ENCODE measurements around the gene IRS1. TPM values are rescaled to one million over a fixed set of nuclear protein-coding genes. Genes with fewer than 3 reads are reported as not detected.

The IRS1 gene
- total RNA-seq, 1 experiment from 2014 or later, result 10.5 TPM

DNA sequence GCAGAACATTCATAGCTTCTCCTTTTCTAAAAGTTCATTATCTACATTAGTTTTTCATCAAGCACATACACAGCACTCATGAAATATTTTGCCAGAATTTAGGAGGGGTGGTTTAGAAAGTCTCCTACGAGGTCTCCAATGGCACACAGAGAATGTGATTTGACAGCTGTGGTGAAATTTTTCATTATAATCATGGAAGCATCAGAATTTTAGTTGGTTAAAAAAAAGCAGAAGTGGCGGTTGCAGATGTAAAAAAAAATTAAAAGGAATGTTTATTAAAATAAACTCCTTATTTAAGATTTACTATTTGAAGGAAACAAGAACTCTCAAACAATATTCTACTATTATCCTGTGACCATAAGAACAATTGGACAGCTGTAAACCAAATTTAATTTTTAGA lies 25.4 kb upstream of the IRS1 start:
- no peak overlapping the region for H3K27ac Mint-ChIP-seq (ENCODE audit: low read depth, unreplicated experiment)
- no peak overlapping the region for H3K4me3 Mint-ChIP-seq (ENCODE audit: unreplicated experiment)
- no peaks in the 10 kb centered on the region for H3K36me3 Mint-ChIP-seq (ENCODE audit: insufficient read depth, unreplicated experiment)
- no peaks in the 10 kb centered on the region for H3K4me1 Mint-ChIP-seq (ENCODE audit: insufficient read depth, unreplicated experiment)
- no TSS peak for BruUV-seq (replicated peaks)
- TF ChIP-seq, protein P1, sequence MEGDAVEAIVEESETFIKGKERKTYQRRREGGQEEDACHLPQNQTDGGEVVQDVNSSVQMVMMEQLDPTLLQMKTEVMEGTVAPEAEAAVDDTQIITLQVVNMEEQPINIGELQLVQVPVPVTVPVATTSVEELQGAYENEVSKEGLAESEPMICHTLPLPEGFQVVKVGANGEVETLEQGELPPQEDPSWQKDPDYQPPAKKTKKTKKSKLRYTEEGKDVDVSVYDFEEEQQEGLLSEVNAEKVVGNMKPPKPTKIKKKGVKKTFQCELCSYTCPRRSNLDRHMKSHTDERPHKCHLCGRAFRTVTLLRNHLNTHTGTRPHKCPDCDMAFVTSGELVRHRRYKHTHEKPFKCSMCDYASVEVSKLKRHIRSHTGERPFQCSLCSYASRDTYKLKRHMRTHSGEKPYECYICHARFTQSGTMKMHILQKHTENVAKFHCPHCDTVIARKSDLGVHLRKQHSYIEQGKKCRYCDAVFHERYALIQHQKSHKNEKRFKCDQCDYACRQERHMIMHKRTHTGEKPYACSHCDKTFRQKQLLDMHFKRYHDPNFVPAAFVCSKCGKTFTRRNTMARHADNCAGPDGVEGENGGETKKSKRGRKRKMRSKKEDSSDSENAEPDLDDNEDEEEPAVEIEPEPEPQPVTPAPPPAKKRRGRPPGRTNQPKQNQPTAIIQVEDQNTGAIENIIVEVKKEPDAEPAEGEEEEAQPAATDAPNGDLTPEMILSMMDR (IDR thresholded peaks at IDR 0.05; ENCODE audit: unreplicated experiment), result no peak
- DNase-seq (ENCODE audit: unreplicated experiment), result no peak
- POLR2A ChIA-PET, result interaction anchor here (1.3 to 2.1 kb wide), 3 partner anchors 11 to 158 kb away, joined by 3 to 15 read pairs (median 5); partner anchors contain the start of gene RHBDD1
- CTCF ChIA-PET, result interaction anchor here (1.5 kb wide), 1 partner anchor 160 kb away, joined by 7 read pairs; no protein-coding TSS in a partner anchor
- H3K9me3 Mint-ChIP-seq (ENCODE audit: unreplicated experiment), result no peaks in the 10 kb centered on the region
- no peaks in the 10 kb centered on the region for H3K27me3 Mint-ChIP-seq (ENCODE audit: insufficient read depth, unreplicated experiment)
- intact Hi-C loops (cut with micrococcal nuclease), result no loop called here

DNA sequence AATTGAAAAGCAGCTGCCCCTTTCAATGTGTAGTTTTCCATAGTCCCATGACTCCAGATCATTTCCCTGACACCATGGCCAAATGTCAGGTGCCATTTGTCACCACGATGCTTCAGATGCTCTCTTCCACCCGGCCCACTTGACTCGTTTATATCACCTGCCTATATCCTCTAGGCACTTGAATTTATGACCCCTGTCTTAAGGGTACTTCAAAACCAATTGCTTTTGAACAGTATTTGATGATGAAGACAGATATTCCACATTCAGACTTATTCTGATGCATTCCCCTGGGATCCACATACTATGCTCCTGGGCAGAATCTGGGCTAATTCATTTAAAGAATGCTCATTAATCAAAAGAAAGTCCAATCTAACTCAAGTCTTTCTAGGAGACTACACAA lies 19.3 kb upstream of the IRS1 start:
- BruUV-seq (replicated peaks), result no TSS peak

DNA sequence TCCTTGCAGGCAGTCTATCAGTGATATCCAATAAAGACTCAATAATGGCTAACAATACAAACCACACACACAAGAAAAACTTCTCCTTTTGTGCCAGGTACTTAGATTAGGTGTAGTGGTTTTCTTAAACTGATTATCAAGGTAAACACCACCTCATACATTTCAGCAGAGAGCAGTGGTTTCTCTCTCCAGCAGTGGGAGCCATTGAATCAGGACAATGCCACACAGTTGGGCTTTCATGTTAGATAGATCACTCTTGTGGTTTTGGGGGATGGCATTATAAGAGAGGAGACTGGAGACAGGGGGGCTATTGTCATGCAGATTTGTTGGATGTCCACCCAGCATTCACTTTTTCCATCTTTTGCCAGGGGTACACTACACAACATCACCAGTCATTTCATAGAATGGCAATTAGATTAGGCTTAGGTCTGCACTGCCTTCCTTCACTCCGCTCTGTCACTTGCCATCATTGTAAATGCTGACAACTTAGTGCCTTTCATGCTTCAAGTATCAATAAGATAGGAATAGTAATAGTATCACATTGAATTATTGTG lies 13.6 kb upstream of the IRS1 start:
- Mint-ChIP-seq H3K4me1 (ENCODE audit: insufficient read depth, unreplicated experiment) (no peaks in the 10 kb centered on the region), H3K27me3 (ENCODE audit: insufficient read depth, unreplicated experiment) (peaks cover 27% of the 10 kb centered on the region), H3K36me3 (ENCODE audit: insufficient read depth, unreplicated experiment) (no peaks in the 10 kb centered on the region), H3K9me3 (ENCODE audit: unreplicated experiment) (no peaks in the 10 kb centered on the region), H3K4me3 (ENCODE audit: unreplicated experiment) (no peak overlapping the region), H3K27ac (ENCODE audit: low read depth, unreplicated experiment) (no peak overlapping the region)
- intact Hi-C loops (cut with micrococcal nuclease), result loop anchor here (1.0 kb wide), 2 partner anchors 172 to 294 kb away; no protein-coding TSS in a partner anchor
- DNase-seq (ENCODE audit: unreplicated experiment), result no peak
- POLR2A ChIA-PET, result no interaction called here
- TF ChIP-seq, protein P1 (IDR thresholded peaks at IDR 0.05; ENCODE audit: unreplicated experiment), result peak; percentile 32
- CTCF ChIA-PET, result interaction anchor here (0.7 to 1.3 kb wide), 2 partner anchors 8 to 924 kb away, joined by 3 read pairs; no protein-coding TSS in a partner anchor
- BruUV-seq (replicated peaks), result no TSS peak

More for the DNA sequence above, 19.3 kb upstream of the IRS1 start:
- CTCF ChIA-PET, result no interaction called here
- DNase-seq (ENCODE audit: unreplicated experiment), result no peak
- Mint-ChIP-seq H3K4me1 (ENCODE audit: insufficient read depth, unreplicated experiment) (no peaks in the 10 kb centered on the region), H3K27me3 (ENCODE audit: insufficient read depth, unreplicated experiment) (peaks cover 10% of the 10 kb centered on the region), H3K4me3 (ENCODE audit: unreplicated experiment) (no peak overlapping the region), H3K9me3 (ENCODE audit: unreplicated experiment) (no peaks in the 10 kb centered on the region), H3K27ac (ENCODE audit: low read depth, unreplicated experiment) (no peak overlapping the region), H3K36me3 (ENCODE audit: insufficient read depth, unreplicated experiment) (no peaks in the 10 kb centered on the region)
- TF ChIP-seq, protein P1 (IDR thresholded peaks at IDR 0.05; ENCODE audit: unreplicated experiment), result no peak
- POLR2A ChIA-PET, result no interaction called here
- intact Hi-C loops (cut with micrococcal nuclease), result no loop called here

DNA sequence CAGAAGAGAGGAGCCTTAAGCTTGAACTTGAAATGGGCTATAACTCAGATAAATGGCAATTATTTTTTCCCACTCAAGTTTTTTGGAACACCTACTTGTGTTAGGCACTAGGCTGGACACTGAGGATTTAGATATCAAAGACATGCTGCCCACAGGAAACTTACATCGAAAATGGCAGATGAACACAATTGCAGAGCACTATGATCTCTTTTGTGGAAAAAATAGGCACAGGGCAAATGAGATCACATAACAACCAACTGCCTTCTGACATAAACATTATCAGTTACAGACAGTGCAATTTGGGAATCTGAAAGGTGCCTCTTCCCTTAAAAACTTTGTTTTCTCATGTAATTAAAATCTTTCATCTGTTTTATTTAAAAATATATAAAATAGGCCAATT lies 3.8 kb upstream of the IRS1 start:
- H3K4me1 Mint-ChIP-seq (ENCODE audit: insufficient read depth, unreplicated experiment), result peaks cover 5% of the 10 kb centered on the region
- intact Hi-C loops (cut with micrococcal nuclease), result loop anchor here (2.0 kb wide), 1 partner anchor 181 kb away; no protein-coding TSS in a partner anchor

More for the DNA sequence above, 3.8 kb upstream of the IRS1 start:
- Mint-ChIP-seq H3K9me3 (ENCODE audit: unreplicated experiment) (no peaks in the 10 kb centered on the region), H3K27me3 (ENCODE audit: insufficient read depth, unreplicated experiment) (peaks cover 15% of the 10 kb centered on the region), H3K36me3 (ENCODE audit: insufficient read depth, unreplicated experiment) (peaks cover 6% of the 10 kb centered on the region), H3K27ac (ENCODE audit: low read depth, unreplicated experiment) (no peak overlapping the region), H3K4me3 (ENCODE audit: unreplicated experiment) (no peak overlapping the region)
- TF ChIP-seq, protein P1 (IDR thresholded peaks at IDR 0.05; ENCODE audit: unreplicated experiment), result no peak
- ChIA-PET CTCF (interaction anchor here (0.5 to 6.3 kb wide), 17 partner anchors 9 to 1137 kb away, joined by 3 to 43 read pairs (median 5); no protein-coding TSS in a partner anchor), POLR2A (interaction anchor here (0.6 to 3.0 kb wide), 11 partner anchors 9 to 1134 kb away, joined by 3 to 14 read pairs (median 6); partner anchors contain the start of gene RHBDD1)
- no TSS peak for BruUV-seq (replicated peaks)
- no peak for DNase-seq (ENCODE audit: unreplicated experiment)

All from MCF 10A (cell line).